ENCODE results near the gene DZIP3.
A peak's percentile ranks its signal among the peaks of the same experiment; 100 is the strongest.

Gene DZIP3

GRCh38 chr3:108713816-108714215 lies 124.3 kb downstream of the DZIP3 start:
- no peak for DNase-seq (ENCODE audit: low read depth)
- no peak for TF ChIP-seq CTCF (IDR thresholded peaks at IDR 0.05; ENCODE audit: low read length, missing control alignments)
- no peak overlapping the region for H3K4me3 ChIP-seq (replicated peaks; ENCODE audit: low read depth, low read length)

- DNase-seq (ENCODE audit: low read depth) = no peak
- H3K4me3 ChIP-seq (replicated peaks; ENCODE audit: low read depth, low read length) = no peak overlapping the region
- no peak for TF ChIP-seq CTCF (IDR thresholded peaks at IDR 0.05; ENCODE audit: low read length, missing control alignments)
Measured at GRCh38 chr3:108718454-108718853, 128.9 kb downstream of the DZIP3 start.

- peak; percentile 1 for DNase-seq (ENCODE audit: low read depth)
- no peak for TF ChIP-seq CTCF (IDR thresholded peaks at IDR 0.05; ENCODE audit: low read length, missing control alignments)
Measured at GRCh38 chr3:108719178-108719806, 129.8 kb downstream of the DZIP3 start.

GRCh38 chr3:108722724-108723123 lies 133.2 kb downstream of the DZIP3 start:
- no peak overlapping the region for H3K4me3 ChIP-seq (replicated peaks; ENCODE audit: low read depth, low read length)
- no peak for TF ChIP-seq CTCF (IDR thresholded peaks at IDR 0.05; ENCODE audit: low read length, missing control alignments)
- DNase-seq (ENCODE audit: low read depth) = no peak

More at GRCh38 chr3:108719178-108719806, 129.8 kb downstream of the DZIP3 start:
- H3K4me3 ChIP-seq (replicated peaks; ENCODE audit: low read depth, low read length) = no peak overlapping the region

GRCh38 chr3:108724101-108724500 lies 134.6 kb downstream of the DZIP3 start:
- TF ChIP-seq CTCF (IDR thresholded peaks at IDR 0.05; ENCODE audit: low read length, missing control alignments) = no peak

GRCh38 chr3:108728105-108728504 lies 138.6 kb downstream of the DZIP3 start:
- TF ChIP-seq CTCF (IDR thresholded peaks at IDR 0.05; ENCODE audit: low read length, missing control alignments) = no peak
- no peak for DNase-seq (ENCODE audit: low read depth)
- H3K4me3 ChIP-seq (replicated peaks; ENCODE audit: low read depth, low read length) = no peak overlapping the region

More at GRCh38 chr3:108724101-108724500, 134.6 kb downstream of the DZIP3 start:
- no peak for DNase-seq (ENCODE audit: low read depth)
- H3K4me3 ChIP-seq (replicated peaks; ENCODE audit: low read depth, low read length) = no peak overlapping the region

- no peak overlapping the region for H3K4me3 ChIP-seq (replicated peaks; ENCODE audit: low read depth, low read length)
- no peak for DNase-seq (ENCODE audit: low read depth)
- no peak for TF ChIP-seq CTCF (IDR thresholded peaks at IDR 0.05; ENCODE audit: low read length, missing control alignments)
Measured at GRCh38 chr3:108728934-108729333, 139.4 kb downstream of the DZIP3 start.
